ENCODE data around the gene SAMD4B. TPM values are rescaled to one million over a fixed set of nuclear protein-coding genes. Genes with fewer than 3 reads are reported as not detected.

The SAMD4B gene
- total RNA-seq, 6 experiments from 2014 or later = 23.0 to 45.6 (median 31.6) TPM

DNA sequence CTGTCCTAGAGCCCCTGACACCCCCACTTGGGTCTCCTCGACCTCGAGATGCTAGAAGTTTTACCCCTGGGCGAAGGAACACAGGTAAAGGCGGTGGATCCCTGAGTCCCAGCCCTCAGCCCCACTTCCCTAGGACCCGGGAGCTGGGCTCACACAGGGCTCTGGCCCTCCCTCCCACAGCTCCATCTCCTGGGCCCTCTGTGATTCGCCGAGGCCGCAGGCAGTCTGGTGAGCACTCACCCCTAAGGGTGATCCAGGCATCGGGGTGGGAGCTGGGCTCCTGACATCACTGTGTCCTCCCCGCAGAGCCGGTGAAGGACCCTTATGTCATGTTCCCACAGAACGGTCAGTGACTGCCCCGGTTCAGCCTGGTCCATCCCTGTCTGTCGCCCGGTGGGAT, 78.5 kb downstream of the SAMD4B start:
- intact Hi-C loops (cut with DNase I) = no loop called here
- no peaks in the 10 kb centered on the region for H3K9me3 ChIP-seq
- H3K27ac ChIP-seq = no peak overlapping the region
- no peaks in the 10 kb centered on the region for H3K27me3 ChIP-seq
- no peak overlapping the region for H3K4me3 ChIP-seq
- no peaks in the 10 kb centered on the region for H3K36me3 ChIP-seq
- 58% methylated on average over 2 of the region's 15 CpGs for WGBS (ENCODE audit: insufficient coverage, low coverage, low lambda C conversion rate, missing lambda C conversion rate)
- TF ChIP-seq, protein P1, sequence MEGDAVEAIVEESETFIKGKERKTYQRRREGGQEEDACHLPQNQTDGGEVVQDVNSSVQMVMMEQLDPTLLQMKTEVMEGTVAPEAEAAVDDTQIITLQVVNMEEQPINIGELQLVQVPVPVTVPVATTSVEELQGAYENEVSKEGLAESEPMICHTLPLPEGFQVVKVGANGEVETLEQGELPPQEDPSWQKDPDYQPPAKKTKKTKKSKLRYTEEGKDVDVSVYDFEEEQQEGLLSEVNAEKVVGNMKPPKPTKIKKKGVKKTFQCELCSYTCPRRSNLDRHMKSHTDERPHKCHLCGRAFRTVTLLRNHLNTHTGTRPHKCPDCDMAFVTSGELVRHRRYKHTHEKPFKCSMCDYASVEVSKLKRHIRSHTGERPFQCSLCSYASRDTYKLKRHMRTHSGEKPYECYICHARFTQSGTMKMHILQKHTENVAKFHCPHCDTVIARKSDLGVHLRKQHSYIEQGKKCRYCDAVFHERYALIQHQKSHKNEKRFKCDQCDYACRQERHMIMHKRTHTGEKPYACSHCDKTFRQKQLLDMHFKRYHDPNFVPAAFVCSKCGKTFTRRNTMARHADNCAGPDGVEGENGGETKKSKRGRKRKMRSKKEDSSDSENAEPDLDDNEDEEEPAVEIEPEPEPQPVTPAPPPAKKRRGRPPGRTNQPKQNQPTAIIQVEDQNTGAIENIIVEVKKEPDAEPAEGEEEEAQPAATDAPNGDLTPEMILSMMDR (IDR thresholded peaks at IDR 0.05) = no peak
- TF ChIP-seq POLR2A (IDR thresholded peaks at IDR 0.05) = no peak
- ATAC-seq = no peak
- no peaks in the 10 kb centered on the region for H3K4me1 ChIP-seq
- DNase-seq = no peak

DNA sequence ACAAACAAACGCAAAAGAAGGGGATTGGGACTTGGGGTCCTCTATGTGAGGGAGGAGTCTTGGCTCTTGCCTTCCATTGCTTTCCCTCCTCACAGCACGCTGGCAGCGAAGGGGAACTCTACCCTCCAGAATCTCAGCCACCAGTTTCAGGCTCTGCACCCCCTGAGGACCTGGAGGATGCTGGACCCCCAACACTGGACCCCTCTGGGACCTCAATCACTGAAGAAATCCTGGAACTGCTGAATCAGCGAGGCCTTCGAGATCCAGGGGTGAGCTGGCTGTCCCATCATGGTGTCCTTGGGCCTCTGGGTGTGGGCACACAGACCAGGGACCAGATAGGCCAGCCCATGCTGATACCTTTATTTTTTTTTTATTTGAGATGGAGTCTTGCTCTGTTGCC, 79.8 kb downstream of the SAMD4B start:
- 63% methylated on average over 2 of the region's 5 CpGs for WGBS (ENCODE audit: insufficient coverage, low coverage, low lambda C conversion rate, missing lambda C conversion rate)
- no peak overlapping the region for H3K4me3 ChIP-seq
- TF ChIP-seq, protein P1 (IDR thresholded peaks at IDR 0.05) = no peak
- DNase-seq (no peak), ATAC-seq (no peak)
- intact Hi-C loops (cut with DNase I) = no loop called here
- no peaks in the 10 kb centered on the region for H3K27me3 ChIP-seq
- no peak overlapping the region for H3K27ac ChIP-seq
- H3K9me3 ChIP-seq = no peaks in the 10 kb centered on the region
- H3K4me1 ChIP-seq = no peaks in the 10 kb centered on the region
- no peaks in the 10 kb centered on the region for H3K36me3 ChIP-seq

DNA sequence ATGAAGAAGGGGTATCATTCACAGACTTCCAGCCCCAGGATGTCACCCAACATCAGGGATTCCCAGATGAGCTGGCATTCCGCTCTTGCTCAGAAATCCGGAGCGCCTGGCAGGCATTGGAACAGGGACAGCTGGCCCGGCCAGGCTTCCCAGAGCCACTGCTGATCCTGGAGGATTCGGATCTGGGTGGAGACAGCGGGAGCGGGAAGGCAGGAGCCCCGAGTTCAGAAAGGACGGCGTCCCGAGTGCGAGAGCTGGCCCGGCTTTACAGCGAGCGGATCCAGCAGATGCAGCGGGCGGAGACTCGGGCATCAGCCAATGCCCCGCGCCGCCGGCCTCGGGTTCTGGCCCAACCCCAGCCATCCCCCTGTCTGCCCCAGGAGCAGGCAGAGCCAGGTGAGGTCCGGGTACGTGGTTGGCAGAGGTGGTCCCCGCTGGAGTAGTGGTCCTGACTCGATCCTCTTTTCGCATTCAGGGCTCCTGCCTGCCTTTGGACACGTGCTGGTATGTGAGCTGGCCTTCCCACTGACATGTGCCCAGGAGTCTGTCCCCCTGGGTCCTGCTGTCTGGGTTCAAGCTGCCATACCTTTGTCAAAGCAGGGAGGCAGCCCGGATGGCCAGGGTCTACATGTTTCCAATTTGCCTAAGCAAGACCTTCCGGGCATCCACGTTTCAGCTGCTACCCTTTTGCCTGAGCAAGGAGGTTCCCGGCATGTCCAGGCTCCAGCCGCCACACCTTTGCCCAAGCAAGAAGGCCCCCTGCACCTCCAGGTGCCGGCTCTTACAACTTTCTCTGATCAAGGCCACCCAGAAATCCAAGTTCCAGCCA, 81.3 kb downstream of the SAMD4B start:
- 89% methylated on average over 22 of the region's 35 CpGs for WGBS (ENCODE audit: insufficient coverage, low coverage, low lambda C conversion rate, missing lambda C conversion rate)

DNA sequence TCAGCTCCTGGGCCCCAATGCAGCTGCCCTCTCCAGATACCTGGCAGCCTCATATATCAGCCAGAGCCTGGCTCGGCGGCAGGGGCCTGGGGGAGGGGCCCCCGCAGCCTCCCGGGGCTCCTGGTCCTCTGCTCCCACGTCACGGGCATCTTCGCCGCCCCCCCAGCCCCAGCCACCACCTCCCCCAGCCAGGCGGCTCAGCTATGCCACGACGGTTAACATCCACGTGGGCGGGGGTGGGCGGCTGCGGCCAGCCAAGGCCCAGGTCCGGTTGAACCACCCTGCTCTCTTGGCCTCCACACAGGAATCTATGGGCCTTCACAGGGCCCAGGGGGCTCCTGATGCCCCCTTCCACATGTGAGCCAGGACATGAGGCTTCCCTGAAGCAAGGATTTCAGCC, 82.7 kb downstream of the SAMD4B start:
- ATAC-seq (no peak), DNase-seq (peak in 1 of 3 donors; percentile 37)
- no peaks in the 10 kb centered on the region for H3K27me3 ChIP-seq
- no peaks in the 10 kb centered on the region for H3K9me3 ChIP-seq
- TF ChIP-seq POLR2A (IDR thresholded peaks at IDR 0.05) = no peak
- TF ChIP-seq, protein P1 (IDR thresholded peaks at IDR 0.05) = no peak
- H3K4me3 ChIP-seq = no peak overlapping the region
- H3K27ac ChIP-seq = no peak overlapping the region
- WGBS (ENCODE audit: insufficient coverage, low coverage, low lambda C conversion rate, missing lambda C conversion rate) = no CpG with 5 or more reads among the region's 16 CpGs
- no peaks in the 10 kb centered on the region for H3K4me1 ChIP-seq
- intact Hi-C loops (cut with DNase I) = no loop called here
- no peaks in the 10 kb centered on the region for H3K36me3 ChIP-seq

More for the DNA sequence above, 81.3 kb downstream of the SAMD4B start:
- ATAC-seq = no peak
- intact Hi-C loops (cut with DNase I) = no loop called here
- no peak for TF ChIP-seq POLR2A (IDR thresholded peaks at IDR 0.05)
- H3K4me3 ChIP-seq = no peak overlapping the region
- no peaks in the 10 kb centered on the region for H3K4me1 ChIP-seq
- H3K27me3 ChIP-seq = no peaks in the 10 kb centered on the region
- DNase-seq = peak in 1 of 3 donors; percentile 48
- no peak overlapping the region for H3K27ac ChIP-seq
- H3K9me3 ChIP-seq = no peaks in the 10 kb centered on the region
- H3K36me3 ChIP-seq = no peaks in the 10 kb centered on the region

DNA sequence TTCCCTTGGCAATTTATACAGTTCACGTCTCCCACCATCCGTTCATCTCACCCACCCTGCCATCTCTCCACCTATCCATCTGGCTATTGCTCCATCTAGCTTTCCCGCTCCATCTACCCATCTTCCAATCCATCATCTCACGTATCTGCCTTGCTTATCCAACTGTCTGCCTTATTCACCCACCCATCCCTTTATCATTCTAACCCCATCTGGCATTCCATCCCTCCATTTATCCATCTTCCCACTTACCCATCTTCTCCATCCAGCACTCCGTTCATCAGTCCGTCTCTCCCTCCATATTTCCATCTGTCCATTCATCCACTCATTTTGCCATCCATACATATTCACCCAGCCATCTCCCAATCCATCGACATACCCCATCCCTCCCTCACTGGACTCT, 83.5 kb downstream of the SAMD4B start:
- Histone ChIP-seq H3K4me1 (no peaks in the 10 kb centered on the region), H3K27me3 (no peaks in the 10 kb centered on the region), H3K9me3 (no peaks in the 10 kb centered on the region), H3K4me3 (no peak overlapping the region), H3K27ac (no peak overlapping the region), H3K36me3 (no peaks in the 10 kb centered on the region)
- ATAC-seq = no peak
- intact Hi-C loops (cut with DNase I) = no loop called here
- 90% methylated on average over 7 of the region's 7 CpGs for WGBS (ENCODE audit: insufficient coverage, low coverage, low lambda C conversion rate, missing lambda C conversion rate)
- DNase-seq = no peak
- TF ChIP-seq, protein P1 (IDR thresholded peaks at IDR 0.05) = no peak
- TF ChIP-seq POLR2A (IDR thresholded peaks at IDR 0.05) = no peak
